ENCODE measurements around the gene SIX1. TPM values are rescaled to one million over a fixed set of nuclear protein-coding genes. Genes with fewer than 3 reads are reported as not detected.

The SIX1 gene
- total and polyA plus RNA-seq, 2 of the 13 experiments (the other 11 are each of a cell fraction or from before 2014, with no cell fraction given), result 1.7 to 6.5 TPM

GRCh38 chr14:60642270-60643140, 6.8 kb downstream of the SIX1 start:
- 98% methylated on average over 31 of the region's 66 CpGs for WGBS (ENCODE audit: low lambda C conversion rate)
- FAIRE-seq (no peak), DNase-seq (ENCODE audit: low spot score) (no peak), ATAC-seq (no peak)
- BruUV-seq (replicated peaks), result no TSS peak
- Histone ChIP-seq H2AFZ (ENCODE audit: low read length) (no peak overlapping the region), H3K9me3 (ENCODE audit: low read length) (no peaks in the 10 kb centered on the region), H3K4me1 (ENCODE audit: insufficient read depth, low read length) (peaks cover 37% of the 10 kb centered on the region), H3K27me3 (ENCODE audit: control insufficient read depth in 1 of 2, insufficient read depth in 2 of 2, low read length in 2 of 2) (no peaks in the 10 kb centered on the region), H3K36me3 (replicated peaks in 1 of 2; ENCODE audit: control insufficient read depth in 1 of 2, insufficient read depth in 2 of 2, low read length in 2 of 2) (no peaks in the 10 kb centered on the region), H3K9ac (ENCODE audit: insufficient read depth, low read depth, low read length) (no peak overlapping the region), H3K4me3 (replicated peaks in 1 of 3; ENCODE audit: insufficient read depth in 1 of 3, low read depth in 2 of 3, low read length in 3 of 3) (no peak overlapping the region), H3K27ac (ENCODE audit: extremely low read length, insufficient read depth, low read length) (no peak overlapping the region), H3K79me2 (ENCODE audit: insufficient read depth, low read length) (peaks cover 30% of the 10 kb centered on the region), H4K20me1 (ENCODE audit: insufficient read depth, low read length) (no peaks in the 10 kb centered on the region), H3K4me2 (ENCODE audit: low read depth, low read length) (no peak overlapping the region)
- CTCF ChIA-PET (ENCODE audit: low intra/inter-chr PET ratio, low total read pairs), result no interaction called here
- TF ChIP-seq ZNF468 (CRISPR knock-in tag; IDR thresholded peaks at IDR 0.05) (no peak), HNRNPLL (IDR thresholded peaks at IDR 0.05; ENCODE audit: low read depth, low read length, poor library complexity, severe bottlenecking) (peak; percentile 20), STAT5B (CRISPR knock-in tag; IDR thresholded peaks at IDR 0.05) (no peak), ZNF687 (CRISPR knock-in tag; IDR thresholded peaks at IDR 0.05) (peak; percentile 20; the same call in 1 of the 2 replicates)
- POLR2A ChIA-PET, result interaction anchor here (0.5 kb wide), 1 partner anchor 120 kb away, joined by 3 read pairs; no protein-coding TSS in a partner anchor
- in situ Hi-C loops (cut with HindIII; ENCODE audit: extremely low pct_ligation_motif_present, low pct_unique_long_range_greater_than_20kb) (no loop called here), intact Hi-C loops (cut with micrococcal nuclease; ENCODE audit: unreplicated experiment) (no loop called here)
